ENCODE measurements around the gene GPAT2. TPM values are rescaled to one million over a fixed set of nuclear protein-coding genes. Genes with fewer than 3 reads are reported as not detected.
"Not testable (repeated sequence)": the region's sequence is repeated elsewhere in the genome, so short reads cannot be mapped to it uniquely, and the experiment has no call there.

The GPAT2 gene
- polyA plus RNA-seq, 3 donors = 0.44 to 1.6 (median 0.94) TPM

DNA sequence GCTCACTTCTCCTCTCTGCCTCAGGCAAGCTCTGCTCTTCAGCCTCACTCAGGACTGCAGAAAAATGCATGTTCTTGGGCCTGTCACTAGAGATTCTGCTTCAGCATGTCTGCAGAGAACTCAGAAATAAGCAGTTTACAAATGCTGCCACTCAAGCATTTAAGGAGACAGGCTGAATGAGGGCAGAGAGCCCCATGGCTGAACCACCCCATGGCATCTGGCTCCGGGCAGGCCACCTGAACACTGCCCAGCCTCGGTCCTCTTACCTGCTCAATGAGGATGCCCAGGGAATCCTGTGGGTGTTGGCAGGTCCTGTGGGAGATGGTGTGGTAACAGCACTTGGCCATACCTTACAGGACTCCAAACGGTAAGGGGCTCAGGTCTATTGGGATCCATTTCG is 31.2 kb upstream of the GPAT2 start:
- H3K36me3 ChIP-seq (replicated peaks in 1 of 2; ENCODE audit: control insufficient read depth in 1 of 2, insufficient read depth in 2 of 2, low read length in 2 of 2); intact Hi-C loops (cut with micrococcal nuclease); H3K4me3 Mint-ChIP-seq; DNase-seq; H3K9me3 ChIP-seq (replicated peaks in 1 of 2; ENCODE audit: control insufficient read depth in 1 of 2, insufficient read depth in 1 of 2, low read length in 2 of 2); H3K36me3 Mint-ChIP-seq; H3K9ac ChIP-seq (ENCODE audit: insufficient read depth, low read length, poor library complexity, severe bottlenecking); H3K27ac Mint-ChIP-seq; H3K27me3 Mint-ChIP-seq (ENCODE audit: low read depth in 3 of 3); H3K79me2 ChIP-seq (ENCODE audit: insufficient read depth, low read length); H2AFZ ChIP-seq (ENCODE audit: insufficient read depth, low read depth, low read length, poor library complexity, severe bottlenecking); H3K9me3 Mint-ChIP-seq; H3K27ac ChIP-seq (ENCODE audit: low read depth in 1 of 2, low read length in 2 of 2); H3K27me3 ChIP-seq (ENCODE audit: control insufficient read depth in 2 of 2, insufficient read depth in 2 of 2, low read length in 2 of 2); H3K4me1 Mint-ChIP-seq; H4K20me1 ChIP-seq (ENCODE audit: insufficient read depth, low read length); H3K4me1 ChIP-seq (ENCODE audit: control insufficient read depth in 1 of 2, insufficient read depth in 2 of 2, low read length in 2 of 2); H3K4me3 ChIP-seq (replicated peaks in 1 of 3; ENCODE audit: low read depth in 2 of 3, low read length in 3 of 3); H3K4me2 ChIP-seq (replicated peaks; ENCODE audit: extremely low read depth, low read length, poor library complexity, severe bottlenecking): not testable (repeated sequence)
- 81% methylated on average over 2 of the region's 4 CpGs for WGBS (ENCODE audit: insufficient coverage)

DNA sequence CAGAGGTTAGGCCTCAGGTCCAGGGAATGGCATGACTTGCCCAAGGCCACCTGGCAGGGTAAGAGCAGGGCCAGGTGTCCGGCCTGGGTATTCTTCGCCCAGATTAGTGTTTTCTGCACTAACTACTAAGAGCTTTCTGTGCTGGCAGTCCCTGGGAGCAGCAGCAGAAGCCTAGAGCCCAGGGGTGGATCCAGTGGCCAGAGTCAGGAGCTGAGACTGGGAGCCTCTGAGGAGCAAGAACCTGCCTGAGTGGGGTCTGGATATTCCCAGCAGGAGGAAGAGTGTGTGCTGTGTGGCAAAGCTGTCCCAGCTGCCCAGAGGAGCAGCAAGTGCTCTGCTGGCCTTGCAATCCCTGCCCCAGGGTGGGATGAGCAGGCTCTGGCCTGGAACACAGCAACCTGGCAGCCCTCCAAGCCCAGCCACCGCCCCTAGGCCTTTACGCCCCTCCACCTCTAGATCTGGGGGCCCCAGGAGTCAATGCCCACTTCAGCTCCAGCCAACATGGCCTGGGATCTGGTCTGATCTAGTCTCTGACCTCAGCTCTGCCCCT is 30.7 kb upstream of the GPAT2 start:
- no peak overlapping the region for H3K4me3 ChIP-seq (replicated peaks in 1 of 3; ENCODE audit: low read depth in 2 of 3, low read length in 3 of 3)
- Mint-ChIP-seq H3K4me3 (no peak overlapping the region), H3K9me3 (no peaks in the 10 kb centered on the region), H3K36me3 (no peaks in the 10 kb centered on the region), H3K27me3 (ENCODE audit: low read depth in 3 of 3) (no peaks in the 10 kb centered on the region), H3K4me1 (peaks cover 2% of the 10 kb centered on the region), H3K27ac (no peak overlapping the region)
- 95% methylated on average over 4 of the region's 4 CpGs for WGBS (ENCODE audit: insufficient coverage)
- no peaks in the 10 kb centered on the region for H3K27me3 ChIP-seq (ENCODE audit: control insufficient read depth in 2 of 2, insufficient read depth in 2 of 2, low read length in 2 of 2)
- H3K4me1 ChIP-seq (ENCODE audit: control insufficient read depth in 1 of 2, insufficient read depth in 2 of 2, low read length in 2 of 2) = peaks cover 5% of the 10 kb centered on the region in 2 donors
- H4K20me1 ChIP-seq (ENCODE audit: insufficient read depth, low read length) = no peaks in the 10 kb centered on the region
- no peak overlapping the region for H3K4me2 ChIP-seq (replicated peaks; ENCODE audit: extremely low read depth, low read length, poor library complexity, severe bottlenecking)
- H3K36me3 ChIP-seq (replicated peaks in 1 of 2; ENCODE audit: control insufficient read depth in 1 of 2, insufficient read depth in 2 of 2, low read length in 2 of 2) = no peaks in the 10 kb centered on the region
- no peaks in the 10 kb centered on the region for H3K79me2 ChIP-seq (ENCODE audit: insufficient read depth, low read length)
- no peaks in the 10 kb centered on the region for H3K9me3 ChIP-seq (replicated peaks in 1 of 2; ENCODE audit: control insufficient read depth in 1 of 2, insufficient read depth in 1 of 2, low read length in 2 of 2)
- H3K9ac ChIP-seq (ENCODE audit: insufficient read depth, low read length, poor library complexity, severe bottlenecking) = no peak overlapping the region
- intact Hi-C loops (cut with micrococcal nuclease) = no loop called here
- DNase-seq = no peak
- no peak overlapping the region for H2AFZ ChIP-seq (ENCODE audit: insufficient read depth, low read depth, low read length, poor library complexity, severe bottlenecking)
- H3K27ac ChIP-seq (ENCODE audit: low read depth in 1 of 2, low read length in 2 of 2) = no peak overlapping the region
- TF ChIP-seq, protein P1, sequence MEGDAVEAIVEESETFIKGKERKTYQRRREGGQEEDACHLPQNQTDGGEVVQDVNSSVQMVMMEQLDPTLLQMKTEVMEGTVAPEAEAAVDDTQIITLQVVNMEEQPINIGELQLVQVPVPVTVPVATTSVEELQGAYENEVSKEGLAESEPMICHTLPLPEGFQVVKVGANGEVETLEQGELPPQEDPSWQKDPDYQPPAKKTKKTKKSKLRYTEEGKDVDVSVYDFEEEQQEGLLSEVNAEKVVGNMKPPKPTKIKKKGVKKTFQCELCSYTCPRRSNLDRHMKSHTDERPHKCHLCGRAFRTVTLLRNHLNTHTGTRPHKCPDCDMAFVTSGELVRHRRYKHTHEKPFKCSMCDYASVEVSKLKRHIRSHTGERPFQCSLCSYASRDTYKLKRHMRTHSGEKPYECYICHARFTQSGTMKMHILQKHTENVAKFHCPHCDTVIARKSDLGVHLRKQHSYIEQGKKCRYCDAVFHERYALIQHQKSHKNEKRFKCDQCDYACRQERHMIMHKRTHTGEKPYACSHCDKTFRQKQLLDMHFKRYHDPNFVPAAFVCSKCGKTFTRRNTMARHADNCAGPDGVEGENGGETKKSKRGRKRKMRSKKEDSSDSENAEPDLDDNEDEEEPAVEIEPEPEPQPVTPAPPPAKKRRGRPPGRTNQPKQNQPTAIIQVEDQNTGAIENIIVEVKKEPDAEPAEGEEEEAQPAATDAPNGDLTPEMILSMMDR (IDR thresholded peaks at IDR 0.05) = no peak

DNA sequence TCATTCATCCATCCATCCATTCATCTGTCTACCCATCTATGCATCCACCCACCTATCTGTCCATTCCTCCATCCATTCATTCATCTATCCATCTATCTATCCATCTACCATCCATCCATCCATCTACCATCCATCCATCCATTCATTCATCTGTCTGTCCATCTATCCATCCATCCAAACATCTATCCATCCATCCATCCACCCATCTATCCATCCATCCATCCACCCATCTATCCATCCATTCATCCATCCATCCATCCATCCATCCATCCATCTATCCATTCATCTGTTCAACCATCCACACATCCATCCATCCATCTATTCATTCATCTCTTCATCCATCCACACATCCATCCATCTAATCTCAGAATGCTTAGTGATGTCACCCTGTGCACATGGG is 30.0 kb upstream of the GPAT2 start:
- H3K27ac Mint-ChIP-seq; H3K36me3 ChIP-seq (replicated peaks in 1 of 2; ENCODE audit: control insufficient read depth in 1 of 2, insufficient read depth in 2 of 2, low read length in 2 of 2); intact Hi-C loops (cut with micrococcal nuclease); H3K9me3 ChIP-seq (replicated peaks in 1 of 2; ENCODE audit: control insufficient read depth in 1 of 2, insufficient read depth in 1 of 2, low read length in 2 of 2); H3K4me2 ChIP-seq (replicated peaks; ENCODE audit: extremely low read depth, low read length, poor library complexity, severe bottlenecking); H3K79me2 ChIP-seq (ENCODE audit: insufficient read depth, low read length); H3K27ac ChIP-seq (ENCODE audit: low read depth in 1 of 2, low read length in 2 of 2); H3K4me1 ChIP-seq (ENCODE audit: control insufficient read depth in 1 of 2, insufficient read depth in 2 of 2, low read length in 2 of 2); H4K20me1 ChIP-seq (ENCODE audit: insufficient read depth, low read length); H3K4me1 Mint-ChIP-seq; H3K27me3 ChIP-seq (ENCODE audit: control insufficient read depth in 2 of 2, insufficient read depth in 2 of 2, low read length in 2 of 2); H3K9ac ChIP-seq (ENCODE audit: insufficient read depth, low read length, poor library complexity, severe bottlenecking); H3K4me3 ChIP-seq (replicated peaks in 1 of 3; ENCODE audit: low read depth in 2 of 3, low read length in 3 of 3); H3K4me3 Mint-ChIP-seq; H3K36me3 Mint-ChIP-seq; H2AFZ ChIP-seq (ENCODE audit: insufficient read depth, low read depth, low read length, poor library complexity, severe bottlenecking); H3K27me3 Mint-ChIP-seq (ENCODE audit: low read depth in 3 of 3); H3K9me3 Mint-ChIP-seq; DNase-seq: not testable (repeated sequence)

DNA sequence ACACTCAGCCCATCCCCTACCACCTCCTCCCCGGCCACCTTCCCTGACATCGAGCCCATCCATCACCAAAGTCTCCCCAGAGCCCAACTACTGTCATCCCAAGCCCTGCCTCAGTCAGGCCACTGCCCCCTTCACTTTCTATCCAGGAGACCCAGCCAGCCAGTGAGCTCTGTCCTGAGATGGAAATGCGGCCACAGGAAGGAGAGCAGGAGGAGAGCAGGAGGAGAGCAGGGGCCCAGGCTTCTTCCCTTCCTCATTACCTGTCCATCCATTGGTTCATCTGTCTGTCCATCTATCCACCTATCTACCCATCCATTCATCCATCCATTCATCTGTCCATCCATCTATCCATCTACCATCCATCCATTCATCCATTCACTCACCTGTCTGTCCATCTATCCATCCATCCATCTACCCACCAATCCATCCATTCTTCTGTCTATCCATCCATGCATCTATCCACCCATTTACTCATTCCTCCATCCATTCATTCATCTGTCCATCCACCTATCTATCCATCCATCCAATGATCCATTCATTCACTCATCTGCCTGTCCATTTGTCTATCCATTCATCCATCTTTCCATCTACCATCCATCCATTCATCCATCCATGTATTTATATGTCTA is 29.4 kb upstream of the GPAT2 start:
- H3K4me3 ChIP-seq (replicated peaks in 1 of 3; ENCODE audit: low read depth in 2 of 3, low read length in 3 of 3); H3K36me3 Mint-ChIP-seq; H3K27me3 ChIP-seq (ENCODE audit: control insufficient read depth in 2 of 2, insufficient read depth in 2 of 2, low read length in 2 of 2); H2AFZ ChIP-seq (ENCODE audit: insufficient read depth, low read depth, low read length, poor library complexity, severe bottlenecking); H3K4me1 ChIP-seq (ENCODE audit: control insufficient read depth in 1 of 2, insufficient read depth in 2 of 2, low read length in 2 of 2); intact Hi-C loops (cut with micrococcal nuclease); H3K4me1 Mint-ChIP-seq; H3K36me3 ChIP-seq (replicated peaks in 1 of 2; ENCODE audit: control insufficient read depth in 1 of 2, insufficient read depth in 2 of 2, low read length in 2 of 2); H4K20me1 ChIP-seq (ENCODE audit: insufficient read depth, low read length); H3K79me2 ChIP-seq (ENCODE audit: insufficient read depth, low read length); H3K27me3 Mint-ChIP-seq (ENCODE audit: low read depth in 3 of 3); H3K9me3 ChIP-seq (replicated peaks in 1 of 2; ENCODE audit: control insufficient read depth in 1 of 2, insufficient read depth in 1 of 2, low read length in 2 of 2); H3K27ac ChIP-seq (ENCODE audit: low read depth in 1 of 2, low read length in 2 of 2); H3K4me2 ChIP-seq (replicated peaks; ENCODE audit: extremely low read depth, low read length, poor library complexity, severe bottlenecking); H3K27ac Mint-ChIP-seq; H3K4me3 Mint-ChIP-seq; H3K9me3 Mint-ChIP-seq; DNase-seq; H3K9ac ChIP-seq (ENCODE audit: insufficient read depth, low read length, poor library complexity, severe bottlenecking): not testable (repeated sequence)
- WGBS (ENCODE audit: insufficient coverage) = no CpG with 5 or more reads among the region's 3 CpGs
